OCI-LY7 (cell line): ENCODE results near the gene SETBP1. TPM values are rescaled to one million over a fixed set of nuclear protein-coding genes. Genes with fewer than 3 reads are reported as not detected.

ENCODE experiments used
- BruUV-seq: library from RNA; stranded (reverse); fragments of 400-500 nt; replicated peaks from 2 replicates; lab custom pipeline; 2021; lab: Mats Ljungman, UMichigan
- CTCF ChIA-PET: fragments of 300-600 bp; sonication (Branson Sonifier 250); formaldehyde crosslinking; loops from one replicate; lab custom pipeline; 2022; ENCODE audit warnings: antibody characterized with exemption; ENCODE audit not compliant: unreplicated experiment; lab: Charles Lee
- POLR2A ChIA-PET: fragments of 300-600 bp; sonication (Branson Sonifier 250); formaldehyde crosslinking; loops from one replicate; lab custom pipeline; 2022; ENCODE audit warnings: antibody characterized with exemption; lab: Charles Lee
- DNase-seq: peaks from one replicate; pipeline ENCODE4 v3.0.0-alpha.2; 2015; ENCODE audit warnings: low spot score
- H2AFZ ChIP-seq: fragments of 200-600 bp; sonication (generic), shearing (Covaris generic); 2 replicates; pipeline ENCODE4 v1.6.1; 2014; ENCODE audit warnings: mild to moderate bottlenecking, antibody characterized with exemption, low read length, moderate library complexity
- H3K27ac ChIP-seq: fragments of 200-600 bp; sonication (generic); 2 replicates; pipeline ENCODE4 v1.5.1; 2014; ENCODE audit warnings: mixed run types, low read depth, mild to moderate bottlenecking, moderate library complexity, low read length, inconsistent platforms; ENCODE audit not compliant: poor library complexity, severe bottlenecking
- H3K36me3 ChIP-seq: fragments of 200-600 bp; sonication (generic); 2 replicates; pipeline ENCODE4 v1.6.1; 2014; ENCODE audit warnings: mild to moderate bottlenecking, antibody characterized with exemption, low read length, moderate library complexity, mixed read lengths; ENCODE audit not compliant: insufficient read depth
- H3K4me1 ChIP-seq: fragments of 200-600 bp; sonication (generic); 2 replicates; pipeline ENCODE4 v1.5.1; 2014; ENCODE audit warnings: mild to moderate bottlenecking, low read length; ENCODE audit not compliant: insufficient read depth, poor library complexity, severe bottlenecking
- H3K4me2 ChIP-seq: fragments of 200-600 bp; sonication (generic); 2 replicates; pipeline ENCODE4 v1.6.1; 2014; ENCODE audit warnings: mild to moderate bottlenecking, low read length
- H3K4me3 ChIP-seq: fragments of 200-600 bp; sonication (generic); 2 replicates; pipeline ENCODE4 v1.5.1; 2014; ENCODE audit warnings: mild to moderate bottlenecking, low read depth, low read length; ENCODE audit not compliant: poor library complexity, severe bottlenecking
- H3K79me2 ChIP-seq: fragments of 200-600 bp; sonication (generic); 2 replicates; pipeline ENCODE4 v1.6.1; 2016; ENCODE audit warnings: low read depth, mild to moderate bottlenecking, low read length, moderate library complexity, mixed read lengths; ENCODE audit not compliant: insufficient read depth
- H3K9me2 ChIP-seq: fragments of 200-600 bp; sonication (generic); 2 replicates; pipeline ENCODE4 v1.6.1; 2016; ENCODE audit warnings: mild to moderate bottlenecking, low read length, mixed read lengths; ENCODE audit not compliant: insufficient read depth
- H3K9me3 ChIP-seq: fragments of 200-600 bp; sonication (generic); 2 replicates; pipeline ENCODE4 v1.6.1; 2014; ENCODE audit warnings: mild to moderate bottlenecking, mixed run types, low read length, mixed read lengths
- H4K20me1 ChIP-seq: fragments of 200-600 bp; sonication (generic); 2 replicates; pipeline ENCODE4 v1.6.1; 2014; ENCODE audit warnings: mild to moderate bottlenecking, antibody characterized with exemption, low read length, moderate library complexity, mixed read lengths; ENCODE audit not compliant: insufficient read depth
- CTCF ChIP-seq: fragments of 200-600 bp; sonication (generic); conservative IDR thresholded peaks from 2 replicates; pipeline ENCODE4 v1.5.1; 2014; ENCODE audit warnings: mild to moderate bottlenecking, antibody characterized with exemption, low read length, moderate library complexity, mixed read lengths
- EZH2phosphoT487 ChIP-seq: fragments of 200-600 bp; sonication (generic); IDR thresholded peaks from 2 replicates; pipeline ENCODE4 v1.6.1; 2018; ENCODE audit warnings: low read depth, borderline replicate concordance, mild to moderate bottlenecking, mixed run types, antibody characterized with exemption, low read length, moderate library complexity, mixed read lengths
- intact Hi-C: fragments of 100-400 bp; cut with micrococcal nuclease; formaldehyde crosslinking; loops from one replicate; pipeline ENCODE4 v1.10.0; 2022; ENCODE audit not compliant: unreplicated experiment
- total RNA-seq, 2 experiments: library from RNA; depleted of rRNA in 1 of 2; stranded (reverse); fragments of >200 nt in 1 of 2; shearing (Covaris generic) in 1 of 2; gene quantifications; 2 replicates each; pipeline ENCODE4 v1.2.3, GENCODE V29; 2014 to 2022

SETBP1 gene
- total RNA-seq, 2 experiments from 2014 or later: 2.6 to 9.1 TPM

- CTCF ChIA-PET: no interaction called here
- POLR2A ChIA-PET: interaction anchor here (0.6 kb wide), 1 partner anchor 318 kb away, joined by 3 read pairs; no protein-coding TSS in a partner anchor
- intact Hi-C loops: no loop called here
Observed at GRCh38 chr18:44635546-44635945, 45.1 kb upstream of the SETBP1 start.

GRCh38 chr18:44636241-44636640 lies 44.4 kb upstream of the SETBP1 start:
- no peak for DNase-seq
- H3K4me3 ChIP-seq: no peak overlapping the region
- H3K4me2 ChIP-seq: no peak overlapping the region
- no peaks in the 10 kb centered on the region for H3K36me3 ChIP-seq
- no peak overlapping the region for H3K27ac ChIP-seq
- H3K9me2 ChIP-seq: no peaks in the 10 kb centered on the region
- no peaks in the 10 kb centered on the region for H4K20me1 ChIP-seq
- no peak for TF ChIP-seq EZH2phosphoT487
- TF ChIP-seq CTCF: no peak
- POLR2A ChIA-PET: no interaction called here
- H3K79me2 ChIP-seq: no peaks in the 10 kb centered on the region
- BruUV-seq: no TSS peak
- intact Hi-C loops: no loop called here
- no peaks in the 10 kb centered on the region for H3K9me3 ChIP-seq
- H3K4me1 ChIP-seq: no peaks in the 10 kb centered on the region
- CTCF ChIA-PET: no interaction called here
- no peak overlapping the region for H2AFZ ChIP-seq

More at GRCh38 chr18:44635546-44635945, 45.1 kb upstream of the SETBP1 start:
- TF ChIP-seq EZH2phosphoT487: no peak
- no peak for TF ChIP-seq CTCF
- no peak overlapping the region for H2AFZ ChIP-seq
- no peaks in the 10 kb centered on the region for H3K9me3 ChIP-seq
- no peak overlapping the region for H3K4me2 ChIP-seq
- H3K4me3 ChIP-seq: no peak overlapping the region
- H3K27ac ChIP-seq: no peak overlapping the region
- BruUV-seq: no TSS peak
- no peaks in the 10 kb centered on the region for H4K20me1 ChIP-seq
- H3K36me3 ChIP-seq: no peaks in the 10 kb centered on the region
- H3K9me2 ChIP-seq: no peaks in the 10 kb centered on the region
- H3K79me2 ChIP-seq: no peaks in the 10 kb centered on the region
- no peaks in the 10 kb centered on the region for H3K4me1 ChIP-seq
- no peak for DNase-seq

GRCh38 chr18:44637210-44638033 lies 43.3 kb upstream of the SETBP1 start:
- intact Hi-C loops: no loop called here
- H2AFZ ChIP-seq: no peak overlapping the region
- TF ChIP-seq EZH2phosphoT487 (no peak), CTCF (no peak)
- H4K20me1 ChIP-seq: no peaks in the 10 kb centered on the region
- H3K4me3 ChIP-seq: no peak overlapping the region
- no TSS peak for BruUV-seq
- no peaks in the 10 kb centered on the region for H3K9me3 ChIP-seq
- no peaks in the 10 kb centered on the region for H3K79me2 ChIP-seq
- no peaks in the 10 kb centered on the region for H3K4me1 ChIP-seq
- no peak overlapping the region for H3K27ac ChIP-seq
- H3K4me2 ChIP-seq: no peak overlapping the region
- no peak for DNase-seq
- H3K9me2 ChIP-seq: no peaks in the 10 kb centered on the region
- no peaks in the 10 kb centered on the region for H3K36me3 ChIP-seq
- ChIA-PET POLR2A (no interaction called here), CTCF (no interaction called here)
